B cell (primary cell): ENCODE measurements around the gene ATP4B.

Source experiments
- CTCF ChIP-seq: fragments of 200-600 bp; IDR thresholded peaks from one replicate; pipeline ENCODE4 v1.8.0; 2022; ENCODE audit warnings: antibody characterized with exemption, mild to moderate bottlenecking
- EZH2 ChIP-seq: IDR thresholded peaks from 2 replicates; pipeline ENCODE4 v1.6.1; 2012; ENCODE audit warnings: borderline replicate concordance, low read depth, mild to moderate bottlenecking, moderate library complexity, low read length; ENCODE audit not compliant: insufficient read depth, poor library complexity, severe bottlenecking

GRCh38 chr13:113642563-113642962 is 15.4 kb downstream of the ATP4B start:
- no peak for TF ChIP-seq CTCF
- no peak for TF ChIP-seq EZH2
